Pancreas (tissue), 10 donors: ENCODE measurements around the gene MBL2. TPM values are rescaled to one million over a fixed set of nuclear protein-coding genes. Genes with fewer than 3 reads are reported as not detected.
A peak's percentile ranks its signal among the peaks of the same experiment; 100 is the strongest.

Source experiments
- ATAC-seq, 4 donors: fragments of 200-7000 bp; cut with Tn5 transposase; one replicate each; pipeline versions ENCODE4 v1.8.0 to v1.9.1; 2020; ENCODE audit warnings: mild to moderate bottlenecking in 4 of 4, moderate library complexity in 4 of 4
- DNase-seq, 6 donors: peaks; one replicate each; pipeline ENCODE4 v3.0.0-alpha.2; 2020
- FAIRE-seq: peaks from 2 replicates; lab custom pipeline; 2012; peaks lifted over from hg19 to GRCh38; lab: Jason Lieb, UNC
- H3K27ac ChIP-seq, 4 donors: fragments of 200-600 bp; sonication (generic); 1 replicate in 3 of 4; 2 replicates in 1 of 4; pipeline versions ENCODE4 v1.5.0 to v1.8.0; 2020
- H3K27me3 ChIP-seq, 4 donors: fragments of 200-600 bp; one replicate each; pipeline ENCODE4 v1.8.0; 2021
- H3K36me3 ChIP-seq, 3 donors: fragments of 200-600 bp; sonication (generic) in 1 of 3; one replicate each; pipeline versions ENCODE4 v1.5.0 to v1.8.0; 2020 to 2021
- H3K4me1 ChIP-seq, 3 donors: fragments of 200-600 bp; one replicate each; pipeline ENCODE4 v1.8.0; 2021
- H3K4me3 ChIP-seq, 4 donors: fragments of 200-600 bp; sonication (generic) in 2 of 4; one replicate each; pipeline versions ENCODE4 v1.5.0 to v1.8.0; 2020 to 2021
- H3K9me3 ChIP-seq, 4 donors: fragments of 200-600 bp; one replicate each; pipeline ENCODE4 v1.8.0; 2021
- WGBS, 2 donors: extraction: QIAGEN DNeasy Blood & Tissue Kit; methylation state at CpG; one replicate each; pipeline ENCODE4 v1.1.7; 2013; 5-methylcytosine and 5-hydroxymethylcytosine counted together
- intact Hi-C, 3 donors: fragments of 100-400 bp; cut with DNase I; formaldehyde crosslinking; loops; one replicate each; pipeline versions ENCODE4 v1.11.1 to v1.14.2; 2022
- polyA plus RNA-seq, 2 donors: library from polyadenylated mRNA; stranded (reverse); fragments of 200-250 nt; gene quantifications; one replicate each; pipeline ENCODE4 v1.2.3, GENCODE V29; 2013
- total RNA-seq, 6 donors: library from RNA; stranded (reverse); fragmentation: NEBNext Ultra II Directional in 4 of 6; extraction: Animal tissue kit (Norgen Biotek cat#: 25700) in 4 of 6; gene quantifications; one replicate each; pipeline versions ENCODE4 v1.2.1 to v1.2.4, GENCODE V29; 2021 to 2023
- TF ChIP-seq, protein P1 (sequence below), 4 donors: fragments of 200-600 bp; sonication (generic) in 3 of 4; IDR thresholded peaks; one replicate each; pipeline versions ENCODE4 v1.5.0 to v1.8.0; 2021; ENCODE audit warnings: antibody characterized with exemption in 4 of 4
- donor health status: healthy with polysubstance abuse.
- donor health status: DM: no; HTN: no; CAD: no; lungs with moderate emphysema.
- donor health status: DM: no; HTN: no; CAD: no.
- donor health status: control.
- donor health status: control.
- donor health status: Bipolar disorder and iron deficiency.
- donor health status: DM: yes; HTN: yes; CAD: no.
- donor health status: DM: no; HTN: no; CAD: no.
- donor health status: DM: no; HTN: no; CAD: no.
- donor health status: DM: yes; HTN: yes; CAD: no.

The MBL2 gene
- total and polyA plus RNA-seq, 8 donors: 0.09 TPM; not detected in 7

- TF ChIP-seq, protein P1, sequence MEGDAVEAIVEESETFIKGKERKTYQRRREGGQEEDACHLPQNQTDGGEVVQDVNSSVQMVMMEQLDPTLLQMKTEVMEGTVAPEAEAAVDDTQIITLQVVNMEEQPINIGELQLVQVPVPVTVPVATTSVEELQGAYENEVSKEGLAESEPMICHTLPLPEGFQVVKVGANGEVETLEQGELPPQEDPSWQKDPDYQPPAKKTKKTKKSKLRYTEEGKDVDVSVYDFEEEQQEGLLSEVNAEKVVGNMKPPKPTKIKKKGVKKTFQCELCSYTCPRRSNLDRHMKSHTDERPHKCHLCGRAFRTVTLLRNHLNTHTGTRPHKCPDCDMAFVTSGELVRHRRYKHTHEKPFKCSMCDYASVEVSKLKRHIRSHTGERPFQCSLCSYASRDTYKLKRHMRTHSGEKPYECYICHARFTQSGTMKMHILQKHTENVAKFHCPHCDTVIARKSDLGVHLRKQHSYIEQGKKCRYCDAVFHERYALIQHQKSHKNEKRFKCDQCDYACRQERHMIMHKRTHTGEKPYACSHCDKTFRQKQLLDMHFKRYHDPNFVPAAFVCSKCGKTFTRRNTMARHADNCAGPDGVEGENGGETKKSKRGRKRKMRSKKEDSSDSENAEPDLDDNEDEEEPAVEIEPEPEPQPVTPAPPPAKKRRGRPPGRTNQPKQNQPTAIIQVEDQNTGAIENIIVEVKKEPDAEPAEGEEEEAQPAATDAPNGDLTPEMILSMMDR (IDR thresholded peaks at IDR 0.05): no peak
- no peaks in the 10 kb centered on the region for H3K4me1 ChIP-seq
- 71 to 88% methylated on average over 8 of the region's 8 CpGs for WGBS, 2 donors
- intact Hi-C loops: no loop called here
- DNase-seq (no peak), ATAC-seq (no peak), FAIRE-seq (no peak)
- H3K36me3 ChIP-seq: no peaks in the 10 kb centered on the region
- no peaks in the 10 kb centered on the region for H3K9me3 ChIP-seq
- no peaks in the 10 kb centered on the region for H3K27me3 ChIP-seq
- H3K4me3 ChIP-seq: no peak overlapping the region
- no peak overlapping the region for H3K27ac ChIP-seq
These were observed 28.4 kb downstream of the MBL2 start for GRCh38 chr10:52744057-52744805.

DNA sequence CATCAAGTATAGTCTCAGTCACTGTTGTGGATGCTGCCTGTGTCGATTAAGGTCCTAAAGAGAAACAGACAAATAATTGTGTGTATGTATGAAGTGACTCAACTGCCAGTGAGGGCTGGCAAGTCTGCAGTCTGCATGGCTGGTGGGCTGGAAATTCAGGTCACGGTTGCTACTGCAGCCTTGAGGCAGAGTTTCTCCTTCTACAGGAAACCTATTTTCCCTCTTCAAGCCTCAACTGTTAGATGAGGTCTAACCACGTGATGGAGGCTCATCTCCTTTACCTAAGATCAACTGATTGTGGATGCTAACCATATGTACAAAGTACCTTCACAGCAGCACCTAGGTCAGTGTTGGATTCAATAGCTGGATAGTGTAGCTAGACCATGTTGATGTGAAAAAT, 29.9 kb downstream of the MBL2 start:
- intact Hi-C loops: no loop called here
- TF ChIP-seq, protein P1 (IDR thresholded peaks at IDR 0.05): no peak
- Histone ChIP-seq H3K4me3 (no peak overlapping the region), H3K4me1 (no peaks in the 10 kb centered on the region), H3K9me3 (no peaks in the 10 kb centered on the region), H3K27me3 (no peaks in the 10 kb centered on the region), H3K27ac (no peak overlapping the region), H3K36me3 (no peaks in the 10 kb centered on the region)
- DNase-seq (no peak), ATAC-seq (no peak), FAIRE-seq (no peak)
- WGBS, 2 donors: 51 to 57% methylated on average over 3 of the region's 3 CpGs

GRCh38 chr10:52741851-52742250, 30.7 kb downstream of the MBL2 start:
- ATAC-seq: no peak
- intact Hi-C loops: no loop called here
- Histone ChIP-seq H3K4me1 (no peaks in the 10 kb centered on the region), H3K27me3 (no peaks in the 10 kb centered on the region), H3K4me3 (no peak overlapping the region), H3K36me3 (no peaks in the 10 kb centered on the region), H3K27ac (no peak overlapping the region), H3K9me3 (no peaks in the 10 kb centered on the region)
- DNase-seq: no peak
- WGBS, 2 donors: 72 to 75% methylated on average over 2 of the region's 2 CpGs
- no peak for FAIRE-seq
- TF ChIP-seq, protein P1 (IDR thresholded peaks at IDR 0.05): no peak

DNA sequence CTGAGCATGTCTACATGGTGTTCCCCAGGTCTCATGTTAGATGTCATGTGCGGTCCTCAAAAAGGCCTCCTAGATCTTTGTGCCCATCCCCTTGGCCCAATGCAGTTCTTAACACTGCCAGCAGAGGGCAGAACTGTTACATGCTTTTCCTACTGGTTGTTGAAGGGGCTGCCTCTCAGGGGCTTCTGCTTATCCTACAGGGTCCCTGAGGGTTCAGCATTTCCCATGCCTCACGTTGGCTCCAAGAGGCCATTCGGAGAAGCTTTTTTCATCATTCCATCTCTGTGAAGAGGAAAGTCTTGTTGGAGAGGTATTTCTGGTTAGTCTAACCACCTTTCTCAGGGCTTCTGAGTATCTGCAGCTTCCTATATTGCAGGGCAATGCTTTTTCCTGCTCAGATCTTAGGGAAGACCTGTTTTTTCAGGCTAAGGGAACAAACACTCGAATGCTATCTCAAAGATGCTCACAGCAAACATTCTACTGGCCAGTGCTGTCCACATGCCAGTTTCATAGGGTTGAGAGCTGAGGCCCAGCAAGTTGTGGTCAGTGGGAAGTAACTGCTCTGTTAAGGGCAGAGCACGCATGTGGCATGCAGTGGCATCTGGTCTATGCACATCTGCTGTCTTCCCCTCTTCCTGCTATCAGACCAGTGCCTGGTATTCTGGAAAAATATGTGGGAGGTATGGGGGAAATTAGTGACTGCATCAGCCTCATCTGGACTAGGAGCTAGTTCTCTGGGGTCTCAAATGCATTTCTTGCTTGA, 31.5 kb downstream of the MBL2 start:
- FAIRE-seq (no peak), DNase-seq (peak in 5 of 6 donors; percentile 12 to 69 (median 41))

More for the DNA sequence above, 31.5 kb downstream of the MBL2 start:
- Histone ChIP-seq H3K4me3 (no peak overlapping the region), H3K27me3 (no peaks in the 10 kb centered on the region), H3K4me1 (no peaks in the 10 kb centered on the region), H3K36me3 (no peaks in the 10 kb centered on the region), H3K27ac (no peak overlapping the region), H3K9me3 (no peaks in the 10 kb centered on the region)
- 27 to 35% methylated on average over 5 of the region's 5 CpGs for WGBS, 2 donors
- TF ChIP-seq, protein P1 (IDR thresholded peaks at IDR 0.05): peak; percentile 65 to 81 (median 75)
- intact Hi-C loops: no loop called here
- ATAC-seq: peak in 3 of 4 donors; percentile 60 to 75 (median 71)
